ENCODE results near the gene PEX11G.

Gene PEX11G

GRCh38 chr19:7468840-7469239, 20.0 kb downstream of the PEX11G start:
- Histone ChIP-seq H3K9me3 (ENCODE audit: control extremely low read depth in 1 of 5, control insufficient read depth in 4 of 5, insufficient read depth in 2 of 5, low read depth in 1 of 5, low read length in 4 of 5) (no peaks in the 10 kb centered on the region), H3K27me3 (replicated peaks in 2 of 5; ENCODE audit: control insufficient read depth in 4 of 5, insufficient read depth in 5 of 5, low read length in 4 of 5) (no peaks in the 10 kb centered on the region), H3K36me3 (ENCODE audit: control insufficient read depth in 4 of 4, insufficient read depth in 4 of 4, low read length in 3 of 4) (peaks cover 15 to 73% (median 51%) of the 10 kb centered on the region in 4 experiments), H3K4me1 (ENCODE audit: control extremely low read depth in 1 of 4, control insufficient read depth in 4 of 4, insufficient read depth in 4 of 4, low read length in 3 of 4) (no peaks in the 10 kb centered on the region), H3K4me3 (ENCODE audit: control insufficient read depth in 1 of 7, extremely low read depth in 1 of 7, insufficient read depth in 4 of 7, low read depth in 2 of 7, low read length in 6 of 7) (no peak overlapping the region), H3K27ac (ENCODE audit: insufficient read depth in 1 of 2, low read depth in 1 of 2, low read length in 2 of 2, poor library complexity in 1 of 2, severe bottlenecking in 2 of 2) (no peak overlapping the region)
- CTCF ChIA-PET, result no interaction called here
- POLR2A ChIA-PET, result no interaction called here
- no peak for DNase-seq
- 96% methylated on average over 20 of the region's 24 CpGs for whole genome bisulfite sequencing (ENCODE audit: insufficient coverage)

DNA sequence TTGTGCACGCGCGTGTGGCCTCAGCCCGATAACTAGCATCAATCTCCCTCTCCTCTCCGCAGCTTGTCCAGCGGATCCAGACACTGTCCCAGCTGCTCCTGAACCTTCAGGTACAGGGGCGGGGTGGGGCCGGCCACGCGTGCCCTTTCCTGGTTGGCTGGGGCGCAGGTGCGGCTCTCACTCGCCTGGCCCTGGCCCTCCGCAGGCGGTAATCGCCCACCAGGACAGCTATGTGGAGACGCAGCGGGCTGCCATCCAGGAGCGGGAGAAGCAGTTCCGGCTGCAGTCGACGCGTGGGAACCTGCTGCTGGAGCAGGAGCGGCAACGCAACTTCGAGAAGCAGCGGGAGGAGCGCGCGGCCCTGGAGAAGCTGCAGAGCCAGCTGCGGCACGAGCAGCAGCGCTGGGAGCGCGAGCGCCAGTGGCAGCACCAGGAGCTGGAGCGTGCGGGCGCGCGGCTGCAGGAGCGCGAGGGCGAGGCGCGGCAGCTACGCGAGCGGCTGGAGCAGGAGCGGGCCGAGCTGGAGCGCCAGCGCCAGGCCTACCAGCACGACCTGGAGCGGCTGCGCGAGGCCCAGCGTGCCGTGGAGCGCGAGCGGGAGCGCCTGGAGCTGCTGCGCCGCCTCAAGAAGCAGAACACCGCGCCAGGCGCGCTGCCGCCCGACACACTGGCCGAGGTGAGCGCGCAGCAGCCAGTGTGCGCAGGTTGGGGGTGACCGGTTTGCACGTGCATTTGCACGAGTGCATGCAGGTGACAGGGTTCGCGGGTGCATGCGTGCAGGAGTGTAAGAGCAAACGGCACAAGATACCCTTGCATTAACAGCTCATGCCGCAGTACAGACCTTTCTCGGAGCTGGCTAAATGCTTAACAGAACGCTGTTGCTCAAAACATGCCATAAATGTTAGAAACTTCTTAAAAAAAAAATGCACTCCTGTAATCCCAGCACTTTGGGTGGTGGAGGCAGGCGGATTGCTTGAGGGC, 21.5 kb downstream of the PEX11G start:
- 97% methylated on average over 83 of the region's 86 CpGs for WGBS (ENCODE audit: insufficient coverage)
- DNase-seq, result no peak
- H3K27me3 ChIP-seq (replicated peaks in 2 of 5; ENCODE audit: control insufficient read depth in 4 of 5, insufficient read depth in 5 of 5, low read length in 4 of 5), result no peaks in the 10 kb centered on the region
- ChIA-PET POLR2A (no interaction called here), CTCF (interaction anchor here (0.6 to 1.6 kb wide), 2 partner anchors 8 to 609 kb away, joined by 3 read pairs; no protein-coding TSS in a partner anchor)
- H3K4me1 ChIP-seq (ENCODE audit: control extremely low read depth in 1 of 4, control insufficient read depth in 4 of 4, insufficient read depth in 4 of 4, low read length in 3 of 4), result no peaks in the 10 kb centered on the region
- no peak overlapping the region for H3K27ac ChIP-seq (ENCODE audit: insufficient read depth in 1 of 2, low read depth in 1 of 2, low read length in 2 of 2, poor library complexity in 1 of 2, severe bottlenecking in 2 of 2)
- no peak overlapping the region for H3K4me3 ChIP-seq (ENCODE audit: control insufficient read depth in 1 of 7, extremely low read depth in 1 of 7, insufficient read depth in 4 of 7, low read depth in 2 of 7, low read length in 6 of 7)
- H3K36me3 ChIP-seq (ENCODE audit: control insufficient read depth in 4 of 4, insufficient read depth in 4 of 4, low read length in 3 of 4), result peaks cover 21 to 85% (median 60%) of the 10 kb centered on the region in 4 experiments
- H3K9me3 ChIP-seq (ENCODE audit: control extremely low read depth in 1 of 5, control insufficient read depth in 4 of 5, insufficient read depth in 2 of 5, low read depth in 1 of 5, low read length in 4 of 5), result no peaks in the 10 kb centered on the region

- H3K27me3 ChIP-seq (replicated peaks in 2 of 5; ENCODE audit: control insufficient read depth in 4 of 5, insufficient read depth in 5 of 5, low read length in 4 of 5), result no peaks in the 10 kb centered on the region
- no peak overlapping the region for H3K27ac ChIP-seq (ENCODE audit: insufficient read depth in 1 of 2, low read depth in 1 of 2, low read length in 2 of 2, poor library complexity in 1 of 2, severe bottlenecking in 2 of 2)
- 96% methylated on average over 16 of the region's 23 CpGs for WGBS (ENCODE audit: insufficient coverage)
- peaks cover 27 to 77% (median 52%) of the 10 kb centered on the region in 4 experiments for H3K36me3 ChIP-seq (ENCODE audit: control insufficient read depth in 4 of 4, insufficient read depth in 4 of 4, low read length in 3 of 4)
- no peak for DNase-seq
- no peaks in the 10 kb centered on the region for H3K9me3 ChIP-seq (ENCODE audit: control extremely low read depth in 1 of 5, control insufficient read depth in 4 of 5, insufficient read depth in 2 of 5, low read depth in 1 of 5, low read length in 4 of 5)
- no peak overlapping the region for H3K4me3 ChIP-seq (ENCODE audit: control insufficient read depth in 1 of 7, extremely low read depth in 1 of 7, insufficient read depth in 4 of 7, low read depth in 2 of 7, low read length in 6 of 7)
- POLR2A ChIA-PET, result interaction anchor here (0.6 kb wide), 1 partner anchor 641 kb away, joined by 3 read pairs; no protein-coding TSS in a partner anchor
- CTCF ChIA-PET, result no interaction called here
- H3K4me1 ChIP-seq (ENCODE audit: control extremely low read depth in 1 of 4, control insufficient read depth in 4 of 4, insufficient read depth in 4 of 4, low read length in 3 of 4), result no peaks in the 10 kb centered on the region
These were observed 25.3 kb downstream of the PEX11G start for GRCh38 chr19:7463575-7463974.

DNA sequence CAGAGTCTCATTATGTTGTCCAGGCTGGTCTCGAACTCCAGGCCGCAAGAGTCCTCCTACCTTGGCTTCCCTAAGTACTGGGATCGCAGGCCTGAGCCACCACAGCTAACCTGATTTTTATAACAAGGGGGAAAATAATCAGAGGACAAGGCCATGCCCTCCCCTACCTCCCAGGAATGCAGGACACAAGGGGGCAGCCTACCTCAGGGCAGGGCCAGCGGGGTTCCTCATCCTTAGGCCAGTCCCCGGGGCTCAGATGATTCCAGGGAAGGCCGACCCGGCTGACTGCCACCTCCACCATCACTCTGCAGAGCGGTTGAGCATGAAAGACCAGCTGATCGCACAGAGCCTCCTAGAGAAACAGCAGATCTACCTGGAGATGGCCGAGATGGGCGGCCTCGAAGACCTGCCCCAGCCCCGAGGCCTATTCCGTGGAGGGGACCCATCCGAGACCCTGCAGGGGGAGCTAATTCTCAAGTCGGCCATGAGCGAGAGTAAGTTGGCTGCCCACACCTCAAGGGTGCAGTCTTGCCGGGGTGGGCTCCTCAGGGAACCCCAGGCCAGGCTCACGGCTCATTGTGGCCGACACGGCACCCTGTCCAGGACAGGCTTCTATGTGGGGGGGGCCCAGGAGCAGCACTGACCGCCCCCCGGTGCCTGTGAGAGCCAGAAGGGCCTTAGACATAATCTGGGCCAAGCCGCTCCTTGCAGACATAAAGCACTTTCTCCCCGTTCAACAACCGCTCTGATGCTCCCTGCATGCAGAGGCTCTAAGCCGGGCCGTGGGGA, 26.8 kb downstream of the PEX11G start:
- no peak overlapping the region for H3K27ac ChIP-seq (ENCODE audit: insufficient read depth in 1 of 2, low read depth in 1 of 2, low read length in 2 of 2, poor library complexity in 1 of 2, severe bottlenecking in 2 of 2)
- WGBS (ENCODE audit: insufficient coverage), result 99% methylated on average over 27 of the region's 28 CpGs
- DNase-seq, result no peak
- ChIA-PET CTCF (no interaction called here), POLR2A (no interaction called here)
- no peaks in the 10 kb centered on the region for H3K27me3 ChIP-seq (replicated peaks in 2 of 5; ENCODE audit: control insufficient read depth in 4 of 5, insufficient read depth in 5 of 5, low read length in 4 of 5)
- H3K4me3 ChIP-seq (ENCODE audit: control insufficient read depth in 1 of 7, extremely low read depth in 1 of 7, insufficient read depth in 4 of 7, low read depth in 2 of 7, low read length in 6 of 7), result no peak overlapping the region
- peaks cover 26 to 74% (median 50%) of the 10 kb centered on the region in 4 experiments for H3K36me3 ChIP-seq (ENCODE audit: control insufficient read depth in 4 of 4, insufficient read depth in 4 of 4, low read length in 3 of 4)
- no peaks in the 10 kb centered on the region for H3K9me3 ChIP-seq (ENCODE audit: control extremely low read depth in 1 of 5, control insufficient read depth in 4 of 5, insufficient read depth in 2 of 5, low read depth in 1 of 5, low read length in 4 of 5)
- no peaks in the 10 kb centered on the region for H3K4me1 ChIP-seq (ENCODE audit: control extremely low read depth in 1 of 4, control insufficient read depth in 4 of 4, insufficient read depth in 4 of 4, low read length in 3 of 4)

DNA sequence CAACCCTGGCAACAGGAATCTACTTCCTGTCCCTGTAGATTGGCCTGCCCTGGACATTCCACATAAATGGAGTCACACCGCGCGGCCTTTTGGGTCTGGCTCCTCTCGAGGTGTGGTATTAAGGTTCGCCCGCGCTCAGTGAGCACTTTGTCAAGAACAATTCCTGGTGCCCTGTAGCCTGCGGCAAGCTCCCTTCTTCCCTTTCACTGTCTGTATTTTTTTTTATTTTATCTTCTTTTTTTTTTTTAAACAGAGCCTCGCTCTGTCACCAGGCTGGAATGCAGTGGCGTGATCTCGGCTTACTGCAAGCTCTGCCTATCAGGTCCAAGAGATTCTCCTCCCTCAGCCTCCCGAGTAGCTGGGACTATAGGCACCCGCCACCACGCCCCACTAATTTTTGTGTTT, 28.3 kb downstream of the PEX11G start:
- ChIA-PET CTCF (no interaction called here), POLR2A (no interaction called here)
- no peak overlapping the region for H3K4me3 ChIP-seq (ENCODE audit: control insufficient read depth in 1 of 7, extremely low read depth in 1 of 7, insufficient read depth in 4 of 7, low read depth in 2 of 7, low read length in 6 of 7)
- DNase-seq, result no peak
- WGBS (ENCODE audit: insufficient coverage), result 96% methylated on average over 9 of the region's 14 CpGs
- no peaks in the 10 kb centered on the region for H3K4me1 ChIP-seq (ENCODE audit: control extremely low read depth in 1 of 4, control insufficient read depth in 4 of 4, insufficient read depth in 4 of 4, low read length in 3 of 4)
- H3K27ac ChIP-seq (ENCODE audit: insufficient read depth in 1 of 2, low read depth in 1 of 2, low read length in 2 of 2, poor library complexity in 1 of 2, severe bottlenecking in 2 of 2), result no peak overlapping the region
- peaks cover 0 to 8% (median 4%) of the 10 kb centered on the region in 5 experiments for H3K9me3 ChIP-seq (ENCODE audit: control extremely low read depth in 1 of 5, control insufficient read depth in 4 of 5, insufficient read depth in 2 of 5, low read depth in 1 of 5, low read length in 4 of 5)
- peaks cover 32 to 82% (median 60%) of the 10 kb centered on the region in 4 experiments for H3K36me3 ChIP-seq (ENCODE audit: control insufficient read depth in 4 of 4, insufficient read depth in 4 of 4, low read length in 3 of 4)
- H3K27me3 ChIP-seq (replicated peaks in 2 of 5; ENCODE audit: control insufficient read depth in 4 of 5, insufficient read depth in 5 of 5, low read length in 4 of 5), result no peaks in the 10 kb centered on the region

DNA sequence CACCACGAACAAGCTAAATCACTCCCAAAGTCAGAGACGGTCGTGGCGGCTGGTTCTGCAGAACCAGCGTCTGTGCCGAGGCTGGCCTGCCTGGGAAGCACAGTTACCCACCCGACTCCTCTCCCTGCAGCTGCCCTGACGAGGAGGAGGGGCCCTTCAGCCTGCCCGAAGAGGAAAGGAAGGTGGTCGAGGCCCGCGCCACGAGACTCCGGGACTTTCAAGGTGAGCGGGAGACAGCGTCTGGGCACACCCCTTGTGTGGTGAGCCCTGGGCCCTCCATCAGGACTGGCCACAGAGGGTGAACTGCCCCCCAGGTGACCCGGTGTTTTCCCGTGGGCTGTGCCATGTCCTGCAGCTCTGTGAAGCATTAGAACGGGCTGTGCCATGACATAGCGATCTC, 29.1 kb downstream of the PEX11G start:
- Histone ChIP-seq H3K9me3 (ENCODE audit: control extremely low read depth in 1 of 5, control insufficient read depth in 4 of 5, insufficient read depth in 2 of 5, low read depth in 1 of 5, low read length in 4 of 5) (peaks cover 0 to 15% (median 5%) of the 10 kb centered on the region in 5 experiments), H3K36me3 (ENCODE audit: control insufficient read depth in 4 of 4, insufficient read depth in 4 of 4, low read length in 3 of 4) (peaks cover 34 to 83% (median 61%) of the 10 kb centered on the region in 4 experiments), H3K27ac (ENCODE audit: insufficient read depth in 1 of 2, low read depth in 1 of 2, low read length in 2 of 2, poor library complexity in 1 of 2, severe bottlenecking in 2 of 2) (no peak overlapping the region), H3K4me3 (ENCODE audit: control insufficient read depth in 1 of 7, extremely low read depth in 1 of 7, insufficient read depth in 4 of 7, low read depth in 2 of 7, low read length in 6 of 7) (no peak overlapping the region), H3K27me3 (replicated peaks in 2 of 5; ENCODE audit: control insufficient read depth in 4 of 5, insufficient read depth in 5 of 5, low read length in 4 of 5) (no peaks in the 10 kb centered on the region), H3K4me1 (ENCODE audit: control extremely low read depth in 1 of 4, control insufficient read depth in 4 of 4, insufficient read depth in 4 of 4, low read length in 3 of 4) (no peaks in the 10 kb centered on the region)
- CTCF ChIA-PET, result interaction anchor here (0.7 kb wide), 1 partner anchor 8 kb away, joined by 3 read pairs; no protein-coding TSS in a partner anchor
- POLR2A ChIA-PET, result no interaction called here
- 94% methylated on average over 19 of the region's 20 CpGs for WGBS (ENCODE audit: insufficient coverage)
- no peak for DNase-seq

Data from common myeloid progenitor, CD34-positive (primary cell).